Measurements from ENCODE around the gene PKD1.

DNA sequence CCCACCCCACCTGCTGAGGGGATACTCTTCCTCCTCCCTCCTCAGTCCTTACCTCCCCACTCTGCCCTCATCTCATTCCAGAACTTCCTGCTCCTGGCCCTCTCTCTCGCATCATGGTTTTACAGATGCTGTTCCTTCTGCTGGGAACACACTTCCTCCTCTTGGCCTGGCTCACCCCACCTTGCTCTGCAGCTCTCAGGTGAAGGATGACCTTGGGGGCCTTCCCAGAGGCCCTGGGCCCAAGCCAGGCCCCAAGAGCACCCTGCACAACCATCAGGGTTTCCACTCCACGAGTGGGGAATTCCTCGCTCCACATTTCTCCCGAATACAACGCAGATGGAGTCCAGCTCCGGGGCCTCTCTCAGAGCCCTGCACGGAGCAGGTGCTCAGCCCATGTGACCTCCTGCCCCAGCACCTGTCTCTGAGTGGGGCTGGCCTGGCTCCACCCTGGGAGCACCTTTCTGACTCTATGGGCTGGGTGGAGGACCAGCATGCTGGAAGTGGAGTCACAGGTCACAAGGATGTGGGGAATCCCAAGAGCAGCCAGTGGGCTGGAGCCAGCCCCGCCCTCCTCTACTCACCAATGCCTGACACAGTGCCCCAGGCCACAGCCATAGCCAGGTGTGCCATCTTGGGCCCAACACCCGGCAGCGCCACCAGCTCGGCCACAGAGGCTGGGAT lies 92.6 kb downstream of the PKD1 start:
- TF ChIP-seq, protein P1, sequence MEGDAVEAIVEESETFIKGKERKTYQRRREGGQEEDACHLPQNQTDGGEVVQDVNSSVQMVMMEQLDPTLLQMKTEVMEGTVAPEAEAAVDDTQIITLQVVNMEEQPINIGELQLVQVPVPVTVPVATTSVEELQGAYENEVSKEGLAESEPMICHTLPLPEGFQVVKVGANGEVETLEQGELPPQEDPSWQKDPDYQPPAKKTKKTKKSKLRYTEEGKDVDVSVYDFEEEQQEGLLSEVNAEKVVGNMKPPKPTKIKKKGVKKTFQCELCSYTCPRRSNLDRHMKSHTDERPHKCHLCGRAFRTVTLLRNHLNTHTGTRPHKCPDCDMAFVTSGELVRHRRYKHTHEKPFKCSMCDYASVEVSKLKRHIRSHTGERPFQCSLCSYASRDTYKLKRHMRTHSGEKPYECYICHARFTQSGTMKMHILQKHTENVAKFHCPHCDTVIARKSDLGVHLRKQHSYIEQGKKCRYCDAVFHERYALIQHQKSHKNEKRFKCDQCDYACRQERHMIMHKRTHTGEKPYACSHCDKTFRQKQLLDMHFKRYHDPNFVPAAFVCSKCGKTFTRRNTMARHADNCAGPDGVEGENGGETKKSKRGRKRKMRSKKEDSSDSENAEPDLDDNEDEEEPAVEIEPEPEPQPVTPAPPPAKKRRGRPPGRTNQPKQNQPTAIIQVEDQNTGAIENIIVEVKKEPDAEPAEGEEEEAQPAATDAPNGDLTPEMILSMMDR (IDR thresholded peaks at IDR 0.05): no peak
- TF ChIP-seq ZFX (IDR thresholded peaks at IDR 0.05; ENCODE audit: borderline replicate concordance): no peak
